LNCAP (cell line): Measurements from ENCODE around the gene MIGA1.

ENCODE experiments used
- CTCF ChIP-seq: fragments of 450-650 bp; IDR thresholded peaks from 2 replicates; pipeline ENCODE4 v1.5.1; 2017; ENCODE audit warnings: mild to moderate bottlenecking

MIGA1 gene

GRCh38 chr1:77874804-77875445 is 95.5 kb downstream of the MIGA1 start:
- TF ChIP-seq CTCF, result no peak

- no peak for TF ChIP-seq CTCF
Measured at GRCh38 chr1:77876884-77877283, 97.4 kb downstream of the MIGA1 start.

GRCh38 chr1:77881061-77881460 is 101.6 kb downstream of the MIGA1 start:
- no peak for TF ChIP-seq CTCF

- no peak for TF ChIP-seq CTCF
Measured at GRCh38 chr1:77882411-77882810, 103.0 kb downstream of the MIGA1 start.

GRCh38 chr1:77888081-77888780 is 108.8 kb downstream of the MIGA1 start, which contains the start of gene NEXN:
NEXN (plus strand) TSS chr1:77888624; CDS start chr1:77916107, 27,483 bp downstream.
- no peak for TF ChIP-seq CTCF

GRCh38 chr1:77888781-77889642 is 109.6 kb downstream of the MIGA1 start:
- TF ChIP-seq CTCF, result no peak

GRCh38 chr1:77889671-77890070 is 110.2 kb downstream of the MIGA1 start:
- TF ChIP-seq CTCF, result no peak
